ENCODE results near the gene AIFM3.
"Not testable (repeated sequence)": the region's sequence is repeated elsewhere in the genome, so short reads cannot be mapped to it uniquely, and the experiment has no call there.

The AIFM3 gene

GRCh38 chr22:21003782-21004181 lies 36.7 kb downstream of the AIFM3 start:
- DNase-seq (ENCODE audit: low spot score) = no peak

GRCh38 chr22:21009208-21009607 lies 42.2 kb downstream of the AIFM3 start:
- DNase-seq (ENCODE audit: low spot score) = not testable (repeated sequence)

- DNase-seq (ENCODE audit: low spot score) = peak; percentile 44
Measured at GRCh38 chr22:21009638-21010425, 42.8 kb downstream of the AIFM3 start.

- DNase-seq (ENCODE audit: low spot score) = no peak
Measured at GRCh38 chr22:21010426-21011113, 43.5 kb downstream of the AIFM3 start.

GRCh38 chr22:21012446-21013407 lies 45.7 kb downstream of the AIFM3 start:
- no peak for DNase-seq (ENCODE audit: low spot score)

GRCh38 chr22:21013657-21014201 lies 46.7 kb downstream of the AIFM3 start:
- DNase-seq (ENCODE audit: low spot score) = no peak

GRCh38 chr22:21014202-21014725 lies 47.2 kb downstream of the AIFM3 start:
- peak; percentile 99 for DNase-seq (ENCODE audit: low spot score)

GRCh38 chr22:21014726-21015465 lies 47.8 kb downstream of the AIFM3 start, which contains the start of gene P2RX6:
Gene P2RX6 (plus strand): TSS chr22:21015165. CDS start chr22:21015175, 10 bp downstream.
- DNase-seq (ENCODE audit: low spot score) = peak; percentile 92

- DNase-seq (ENCODE audit: low spot score) = no peak
Measured at GRCh38 chr22:21015466-21016006, 48.5 kb downstream of the AIFM3 start.

- no peak for DNase-seq (ENCODE audit: low spot score)
Measured at GRCh38 chr22:21016644-21017420, 49.8 kb downstream of the AIFM3 start.

- DNase-seq (ENCODE audit: low spot score) = no peak
Measured at GRCh38 chr22:21018314-21018713, 51.3 kb downstream of the AIFM3 start.

GRCh38 chr22:21020802-21021429 lies 53.9 kb downstream of the AIFM3 start:
- DNase-seq (ENCODE audit: low spot score) = peak; percentile 39

- no peak for DNase-seq (ENCODE audit: low spot score)
Measured at GRCh38 chr22:21022507-21022906, 55.5 kb downstream of the AIFM3 start.

- no peak for DNase-seq (ENCODE audit: low spot score)
Measured at GRCh38 chr22:21022955-21023614, 56.0 kb downstream of the AIFM3 start.

GRCh38 chr22:21025266-21025665 lies 58.2 kb downstream of the AIFM3 start:
- no peak for DNase-seq (ENCODE audit: low spot score)

- DNase-seq (ENCODE audit: low spot score) = no peak
Measured at GRCh38 chr22:21025763-21026755, 59.0 kb downstream of the AIFM3 start.

Data from COLO829 (cell line).